Measurements from ENCODE around the gene KNCN. TPM values are rescaled to one million over a fixed set of nuclear protein-coding genes. Genes with fewer than 3 reads are reported as not detected.

Gene KNCN
- total and polyA plus RNA-seq, 5 donors from 2014 or later, result not detected

GRCh38 chr1:46547481-46548383 is 3.7 kb downstream of the KNCN start:
- Mint-ChIP-seq H3K4me1 (peaks cover 6 to 18% (median 10%) of the 10 kb centered on the region in 4 donors), H3K27me3 (peaks cover 16% of the 10 kb centered on the region)
- no peak for ATAC-seq (ENCODE audit: low read depth in 2 of 2)

GRCh38 chr1:46546210-46546609 is 5.2 kb downstream of the KNCN start:
- peaks cover 6 to 18% (median 10%) of the 10 kb centered on the region in 4 donors for H3K4me1 Mint-ChIP-seq
- H3K4me3 Mint-ChIP-seq, result no peak overlapping the region
- H3K36me3 ChIP-seq (ENCODE audit: control insufficient read depth, insufficient read depth, low read length), result no peaks in the 10 kb centered on the region
- no peak for ATAC-seq (ENCODE audit: low read depth in 2 of 2)
- H3K36me3 Mint-ChIP-seq, result no peaks in the 10 kb centered on the region
- H3K4me1 ChIP-seq (ENCODE audit: control insufficient read depth, insufficient read depth, low read length, poor library complexity, severe bottlenecking), result peaks cover 6% of the 10 kb centered on the region
- H3K27ac Mint-ChIP-seq, result peak overlapping the region in 1 of 3 donors; percentile 90
- H3K27ac ChIP-seq (ENCODE audit: insufficient read depth, low read length, poor library complexity, severe bottlenecking), result no peak overlapping the region
- DNase-seq, result no peak
- H3K27me3 ChIP-seq (ENCODE audit: control insufficient read depth, insufficient read depth, low read length), result peaks cover 12% of the 10 kb centered on the region
- H3K27me3 Mint-ChIP-seq, result peaks cover 16% of the 10 kb centered on the region
- no peak overlapping the region for H3K4me3 ChIP-seq (ENCODE audit: low read depth, low read length)
- no peaks in the 10 kb centered on the region for H3K9me3 Mint-ChIP-seq
- no peaks in the 10 kb centered on the region for H3K9me3 ChIP-seq (ENCODE audit: control insufficient read depth in 2 of 2, low read length in 2 of 2)

More at GRCh38 chr1:46547481-46548383, 3.7 kb downstream of the KNCN start:
- H3K4me1 ChIP-seq (ENCODE audit: control insufficient read depth, insufficient read depth, low read length, poor library complexity, severe bottlenecking), result peaks cover 6% of the 10 kb centered on the region
- H3K36me3 ChIP-seq (ENCODE audit: control insufficient read depth, insufficient read depth, low read length), result no peaks in the 10 kb centered on the region
- H3K9me3 ChIP-seq (ENCODE audit: control insufficient read depth in 2 of 2, low read length in 2 of 2), result no peaks in the 10 kb centered on the region
- H3K9me3 Mint-ChIP-seq, result no peaks in the 10 kb centered on the region
- H3K4me3 Mint-ChIP-seq, result peak overlapping the region in 1 of 4 donors; percentile 61
- no peaks in the 10 kb centered on the region for H3K36me3 Mint-ChIP-seq
- H3K27ac ChIP-seq (ENCODE audit: insufficient read depth, low read length, poor library complexity, severe bottlenecking), result no peak overlapping the region
- peak in 2 of 3 donors; percentile 23 to 55 for DNase-seq
- H3K27me3 ChIP-seq (ENCODE audit: control insufficient read depth, insufficient read depth, low read length), result peaks cover 10% of the 10 kb centered on the region
- H3K4me3 ChIP-seq (ENCODE audit: low read depth, low read length), result no peak overlapping the region
- no peak overlapping the region for H3K27ac Mint-ChIP-seq

- H3K27me3 ChIP-seq (ENCODE audit: control insufficient read depth, insufficient read depth, low read length), result peaks cover 12% of the 10 kb centered on the region
- DNase-seq, result no peak
- no peaks in the 10 kb centered on the region for H3K9me3 ChIP-seq (ENCODE audit: control insufficient read depth in 2 of 2, low read length in 2 of 2)
- no peak for ATAC-seq (ENCODE audit: low read depth in 2 of 2)
- Mint-ChIP-seq H3K9me3 (no peaks in the 10 kb centered on the region), H3K27me3 (peaks cover 16% of the 10 kb centered on the region), H3K36me3 (no peaks in the 10 kb centered on the region), H3K4me3 (no peak overlapping the region), H3K4me1 (peaks cover 6 to 18% (median 10%) of the 10 kb centered on the region in 4 donors), H3K27ac (peak overlapping the region in 1 of 3 donors; percentile 75)
- H3K36me3 ChIP-seq (ENCODE audit: control insufficient read depth, insufficient read depth, low read length), result no peaks in the 10 kb centered on the region
- H3K4me3 ChIP-seq (ENCODE audit: low read depth, low read length), result no peak overlapping the region
- H3K4me1 ChIP-seq (ENCODE audit: control insufficient read depth, insufficient read depth, low read length, poor library complexity, severe bottlenecking), result peaks cover 6% of the 10 kb centered on the region
- no peak overlapping the region for H3K27ac ChIP-seq (ENCODE audit: insufficient read depth, low read length, poor library complexity, severe bottlenecking)
Measured at GRCh38 chr1:46545784-46546183, 5.7 kb downstream of the KNCN start.

- H3K27me3 ChIP-seq (ENCODE audit: control insufficient read depth, insufficient read depth, low read length), result peaks cover 12% of the 10 kb centered on the region
- no peak overlapping the region for H3K4me3 ChIP-seq (ENCODE audit: low read depth, low read length)
- peaks cover 6 to 15% (median 7%) of the 10 kb centered on the region in 4 donors for H3K4me1 Mint-ChIP-seq
- peaks cover 16% of the 10 kb centered on the region for H3K27me3 Mint-ChIP-seq
- H3K9me3 ChIP-seq (ENCODE audit: control insufficient read depth in 2 of 2, low read length in 2 of 2), result no peaks in the 10 kb centered on the region
- H3K27ac Mint-ChIP-seq, result peak overlapping the region in 1 of 3 donors; percentile 15
- ATAC-seq (ENCODE audit: low read depth in 2 of 2), result no peak
- H3K36me3 Mint-ChIP-seq, result no peaks in the 10 kb centered on the region
- H3K4me3 Mint-ChIP-seq, result no peak overlapping the region
- no peak overlapping the region for H3K27ac ChIP-seq (ENCODE audit: insufficient read depth, low read length, poor library complexity, severe bottlenecking)
- peaks cover 0 to 1% (median 0%) of the 10 kb centered on the region in 7 donors for H3K9me3 Mint-ChIP-seq
- H3K4me1 ChIP-seq (ENCODE audit: control insufficient read depth, insufficient read depth, low read length, poor library complexity, severe bottlenecking), result peaks cover 3% of the 10 kb centered on the region
- no peaks in the 10 kb centered on the region for H3K36me3 ChIP-seq (ENCODE audit: control insufficient read depth, insufficient read depth, low read length)
- no peak for DNase-seq
Measured at GRCh38 chr1:46544561-46545240, 6.7 kb downstream of the KNCN start.

- Mint-ChIP-seq H3K27ac (no peak overlapping the region), H3K36me3 (no peaks in the 10 kb centered on the region), H3K9me3 (peaks cover 0 to 1% (median 0%) of the 10 kb centered on the region in 7 donors), H3K4me3 (no peak overlapping the region), H3K4me1 (peaks cover 0 to 9% (median 4%) of the 10 kb centered on the region in 4 donors), H3K27me3 (peaks cover 20% of the 10 kb centered on the region)
- Histone ChIP-seq H3K9me3 (ENCODE audit: control insufficient read depth in 2 of 2, low read length in 2 of 2) (no peaks in the 10 kb centered on the region), H3K36me3 (ENCODE audit: control insufficient read depth, insufficient read depth, low read length) (no peaks in the 10 kb centered on the region), H3K4me1 (ENCODE audit: control insufficient read depth, insufficient read depth, low read length, poor library complexity, severe bottlenecking) (peaks cover 3% of the 10 kb centered on the region), H3K27me3 (ENCODE audit: control insufficient read depth, insufficient read depth, low read length) (peaks cover 12% of the 10 kb centered on the region), H3K4me3 (ENCODE audit: low read depth, low read length) (no peak overlapping the region), H3K27ac (ENCODE audit: insufficient read depth, low read length, poor library complexity, severe bottlenecking) (no peak overlapping the region)
- DNase-seq (no peak), ATAC-seq (ENCODE audit: low read depth in 2 of 2) (no peak)
Measured at GRCh38 chr1:46543761-46544560, 7.5 kb downstream of the KNCN start.

GRCh38 chr1:46543382-46543760 is 8.1 kb downstream of the KNCN start:
- Mint-ChIP-seq H3K9me3 (peaks cover 0 to 1% (median 0%) of the 10 kb centered on the region in 7 donors), H3K4me3 (no peak overlapping the region), H3K36me3 (no peaks in the 10 kb centered on the region), H3K27me3 (peaks cover 20% of the 10 kb centered on the region), H3K27ac (no peak overlapping the region), H3K4me1 (peaks cover 0 to 9% (median 4%) of the 10 kb centered on the region in 4 donors)
- DNase-seq, result no peak
- Histone ChIP-seq H3K9me3 (ENCODE audit: control insufficient read depth in 2 of 2, low read length in 2 of 2) (no peaks in the 10 kb centered on the region), H3K27me3 (ENCODE audit: control insufficient read depth, insufficient read depth, low read length) (peaks cover 12% of the 10 kb centered on the region), H3K36me3 (ENCODE audit: control insufficient read depth, insufficient read depth, low read length) (no peaks in the 10 kb centered on the region), H3K4me3 (ENCODE audit: low read depth, low read length) (no peak overlapping the region), H3K4me1 (ENCODE audit: control insufficient read depth, insufficient read depth, low read length, poor library complexity, severe bottlenecking) (peaks cover 3% of the 10 kb centered on the region), H3K27ac (ENCODE audit: insufficient read depth, low read length, poor library complexity, severe bottlenecking) (no peak overlapping the region)
- ATAC-seq (ENCODE audit: low read depth in 2 of 2), result no peak

- no peaks in the 10 kb centered on the region for H3K36me3 Mint-ChIP-seq
- peaks cover 0 to 2% (median 0%) of the 10 kb centered on the region in 7 donors for H3K9me3 Mint-ChIP-seq
- H3K27me3 Mint-ChIP-seq, result peaks cover 19% of the 10 kb centered on the region
- H3K36me3 ChIP-seq (ENCODE audit: control insufficient read depth, insufficient read depth, low read length), result no peaks in the 10 kb centered on the region
- peaks cover 8% of the 10 kb centered on the region for H3K27me3 ChIP-seq (ENCODE audit: control insufficient read depth, insufficient read depth, low read length)
- ATAC-seq (ENCODE audit: low read depth in 2 of 2), result no peak
- DNase-seq, result no peak
- H3K27ac Mint-ChIP-seq, result no peak overlapping the region
- no peaks in the 10 kb centered on the region for H3K9me3 ChIP-seq (ENCODE audit: control insufficient read depth in 2 of 2, low read length in 2 of 2)
- H3K4me1 Mint-ChIP-seq, result peaks cover 0 to 8% (median 3%) of the 10 kb centered on the region in 4 donors
- no peak overlapping the region for H3K27ac ChIP-seq (ENCODE audit: insufficient read depth, low read length, poor library complexity, severe bottlenecking)
- H3K4me3 Mint-ChIP-seq, result no peak overlapping the region
- no peak overlapping the region for H3K4me3 ChIP-seq (ENCODE audit: low read depth, low read length)
- H3K4me1 ChIP-seq (ENCODE audit: control insufficient read depth, insufficient read depth, low read length, poor library complexity, severe bottlenecking), result peaks cover 3% of the 10 kb centered on the region
Measured at GRCh38 chr1:46539972-46540371, 11.5 kb downstream of the KNCN start.

Data from CD4-positive, CD25-positive, alpha-beta regulatory T cell (primary cell).